ENCODE data around the gene NYAP2.

Gene NYAP2

DNA sequence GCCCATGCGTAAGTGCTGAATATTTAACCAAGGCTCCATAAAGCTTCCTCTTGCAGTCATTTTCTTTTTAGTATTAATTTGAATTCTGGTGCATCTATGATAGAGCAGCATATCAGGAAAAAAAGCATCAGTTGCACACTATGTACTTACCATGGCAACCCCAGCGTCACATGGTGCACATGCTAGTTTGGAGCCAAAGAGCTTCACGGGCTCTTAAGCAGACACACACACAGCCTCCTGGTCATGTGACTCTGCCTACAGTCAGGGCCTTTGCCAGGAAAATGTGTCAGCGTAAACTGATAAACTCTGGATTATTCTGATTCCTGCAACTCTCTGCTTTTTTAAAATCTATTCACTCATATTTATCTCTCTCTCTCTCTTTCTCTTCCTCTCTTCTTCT lies 30.2 kb downstream of the NYAP2 start:
- DNase-seq = no peak

DNA sequence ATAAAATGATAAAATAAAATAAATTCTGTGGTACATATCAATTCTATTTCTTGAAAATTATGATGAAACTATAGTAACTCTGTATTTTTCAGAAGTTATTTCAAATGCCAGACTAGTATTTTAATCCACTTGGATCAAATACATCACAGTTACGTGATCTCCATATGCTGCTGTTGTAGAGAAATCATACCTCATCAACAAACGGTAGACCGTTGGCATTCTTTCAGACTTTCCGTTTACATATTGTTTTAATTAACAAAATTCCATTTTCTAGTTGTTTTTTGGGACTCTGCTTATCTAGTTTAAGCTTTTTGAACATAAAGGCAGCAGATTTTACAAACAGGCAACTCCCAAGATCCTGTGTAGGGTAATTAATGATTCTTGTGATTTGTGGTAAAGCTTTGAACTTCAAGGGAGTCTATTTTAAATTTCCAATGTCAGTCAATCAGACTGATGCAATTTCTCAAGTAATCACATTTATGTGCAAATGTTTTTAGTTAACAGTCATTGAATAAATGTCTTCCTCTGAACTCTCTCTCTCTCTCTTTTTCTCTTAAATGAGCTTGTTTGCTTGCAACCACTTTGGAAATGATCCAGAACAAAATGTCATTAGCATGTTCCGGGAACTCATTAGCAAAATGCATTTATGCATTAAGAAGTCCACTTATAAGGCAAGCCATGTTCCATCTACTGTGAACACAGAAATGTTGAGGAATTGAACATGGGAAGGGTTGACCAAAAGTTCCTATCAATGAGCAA lies 31.8 kb downstream of the NYAP2 start:
- DNase-seq = no peak

DNA sequence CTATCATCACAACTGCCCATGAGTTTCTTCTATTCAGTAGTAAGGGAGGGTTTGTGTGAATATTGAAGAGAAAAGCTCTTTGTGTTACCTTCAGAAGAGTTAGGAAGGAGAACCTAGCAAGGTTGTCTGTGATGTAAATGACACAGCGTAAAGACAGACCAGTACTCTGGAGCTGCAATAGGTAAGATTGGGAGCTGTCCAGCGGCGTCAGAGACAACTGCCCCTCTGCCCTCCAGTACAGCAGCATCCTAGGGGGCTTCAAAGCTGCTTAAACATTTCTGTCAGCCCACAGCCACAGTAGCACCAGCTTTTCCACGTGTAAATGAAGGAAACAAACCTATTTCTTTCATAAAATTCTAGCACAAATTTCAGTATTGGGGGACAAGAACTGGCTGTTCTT lies 34.5 kb downstream of the NYAP2 start:
- DNase-seq = no peak

DNA sequence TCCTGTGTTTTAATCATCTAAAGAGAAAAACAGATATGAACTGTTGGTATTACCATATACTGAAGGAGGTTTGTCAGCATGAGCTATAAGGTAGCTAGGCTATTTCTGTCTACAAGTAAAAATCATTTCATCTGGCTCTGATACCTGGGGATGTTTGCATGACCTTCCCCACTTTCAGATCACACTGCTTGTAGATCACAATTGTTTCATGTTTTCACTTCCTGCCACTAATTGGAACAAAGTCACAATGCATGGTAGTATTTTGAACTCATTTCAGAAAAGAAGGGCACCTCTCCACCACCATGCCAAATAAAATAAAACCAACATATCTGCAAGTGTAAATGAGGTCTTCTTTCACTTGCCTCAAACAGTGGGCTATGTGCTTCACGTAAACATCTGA lies 37.8 kb downstream of the NYAP2 start:
- DNase-seq = no peak

DNA sequence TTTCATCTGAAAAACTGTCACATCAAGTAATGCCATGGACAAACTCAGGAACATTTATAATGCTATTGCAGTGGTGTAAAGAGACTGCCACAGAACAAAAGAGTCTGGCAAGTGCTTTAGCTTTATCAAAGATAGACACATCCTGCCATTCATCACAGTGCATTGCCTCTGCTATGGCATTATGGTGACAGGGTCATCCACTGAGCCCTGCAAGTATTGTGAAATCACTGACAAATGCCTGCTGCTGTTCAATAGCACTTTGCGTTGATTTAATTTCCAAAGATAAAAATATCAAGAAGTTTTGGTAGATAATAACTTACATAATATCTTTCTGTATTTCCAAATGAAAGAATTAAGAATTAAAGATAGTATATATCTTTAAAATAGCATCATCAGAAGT lies 38.7 kb downstream of the NYAP2 start:
- DNase-seq = no peak

DNA sequence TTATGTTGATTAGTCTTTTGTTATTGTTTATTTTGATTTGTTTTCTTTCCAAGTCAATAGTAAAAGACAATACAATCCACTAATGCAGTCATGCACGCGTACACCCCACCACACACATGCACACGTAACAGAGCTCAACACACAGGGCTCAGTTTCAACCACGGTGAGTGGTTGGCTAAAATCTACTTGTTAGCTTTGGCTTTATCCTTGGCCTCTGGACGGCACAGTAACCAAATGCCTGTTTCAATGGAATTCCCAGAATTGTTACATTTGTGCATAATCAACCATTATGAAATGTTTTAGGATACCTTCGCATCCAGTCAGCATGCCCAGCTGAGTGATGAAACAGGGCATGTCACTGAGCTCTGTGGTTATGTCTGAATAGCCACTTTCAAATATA lies 53.2 kb downstream of the NYAP2 start:
- no peak for DNase-seq

DNA sequence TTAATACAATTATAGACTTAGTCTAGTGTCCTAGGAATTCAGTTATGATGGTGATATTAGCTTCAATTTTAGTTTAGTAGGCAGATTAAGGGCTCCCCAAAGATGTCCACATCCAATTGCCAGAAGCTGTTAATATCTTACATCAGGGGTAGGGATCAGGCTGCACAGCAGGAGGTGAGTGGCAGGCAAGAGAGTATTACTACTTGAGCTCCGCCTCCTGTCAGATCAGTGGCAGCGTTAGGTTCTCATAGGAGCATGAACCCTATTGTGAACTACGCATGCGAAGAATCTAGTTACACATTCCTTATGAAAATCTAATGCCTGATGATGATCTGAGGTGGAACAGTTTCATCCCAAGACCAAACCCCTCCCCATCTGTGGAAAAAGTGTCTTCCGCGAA lies 54.9 kb downstream of the NYAP2 start:
- no peak for DNase-seq

DNA sequence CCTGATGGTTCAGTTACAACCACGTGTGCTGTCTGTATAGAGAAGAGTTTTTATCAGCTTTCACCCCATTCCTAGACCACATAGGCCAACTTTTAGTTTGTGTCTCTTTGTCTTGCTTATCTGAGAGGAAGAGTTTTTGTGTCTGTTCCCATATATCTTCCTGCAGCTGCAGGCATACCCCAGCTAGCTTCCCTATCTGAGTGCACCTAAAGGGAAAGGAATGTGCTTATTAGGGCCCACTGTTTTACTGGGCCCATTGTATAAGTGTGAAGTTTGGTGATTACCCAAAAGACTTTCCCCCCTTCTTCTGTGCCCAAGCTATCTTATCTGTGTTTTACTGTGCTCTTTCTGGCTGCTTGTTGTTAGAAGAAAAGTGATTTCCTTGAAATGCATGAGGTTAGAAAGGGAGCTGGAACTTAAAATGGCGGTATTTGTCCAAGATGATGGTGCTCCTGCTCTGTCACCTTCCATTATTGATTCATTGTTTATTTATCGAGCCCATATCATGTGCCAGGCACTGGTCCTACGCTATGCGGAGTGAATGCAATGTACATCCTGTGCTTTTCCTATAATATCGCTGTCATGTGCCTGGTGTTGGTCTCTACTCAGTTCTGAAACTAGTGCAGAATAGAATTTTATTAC lies 57.2 kb downstream of the NYAP2 start:
- no peak for DNase-seq

DNA sequence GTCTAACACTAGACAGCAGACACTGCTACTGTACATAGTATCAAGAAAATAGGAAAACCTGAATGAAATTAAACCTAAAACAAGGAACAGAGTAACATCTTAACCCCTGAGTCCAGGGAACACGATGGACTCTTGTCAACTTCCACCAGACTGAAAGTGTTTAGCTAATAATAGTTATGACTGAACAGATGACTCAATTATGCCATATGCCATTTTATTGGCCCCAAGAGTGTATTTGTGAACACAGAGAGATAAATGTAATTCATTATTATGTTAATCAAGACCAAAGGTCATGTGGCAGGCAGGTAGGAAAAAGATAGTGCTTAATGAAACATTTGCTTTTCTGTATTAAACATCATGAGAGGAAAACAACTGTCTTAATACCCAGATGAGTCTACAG lies 58.0 kb downstream of the NYAP2 start:
- DNase-seq = no peak

DNA sequence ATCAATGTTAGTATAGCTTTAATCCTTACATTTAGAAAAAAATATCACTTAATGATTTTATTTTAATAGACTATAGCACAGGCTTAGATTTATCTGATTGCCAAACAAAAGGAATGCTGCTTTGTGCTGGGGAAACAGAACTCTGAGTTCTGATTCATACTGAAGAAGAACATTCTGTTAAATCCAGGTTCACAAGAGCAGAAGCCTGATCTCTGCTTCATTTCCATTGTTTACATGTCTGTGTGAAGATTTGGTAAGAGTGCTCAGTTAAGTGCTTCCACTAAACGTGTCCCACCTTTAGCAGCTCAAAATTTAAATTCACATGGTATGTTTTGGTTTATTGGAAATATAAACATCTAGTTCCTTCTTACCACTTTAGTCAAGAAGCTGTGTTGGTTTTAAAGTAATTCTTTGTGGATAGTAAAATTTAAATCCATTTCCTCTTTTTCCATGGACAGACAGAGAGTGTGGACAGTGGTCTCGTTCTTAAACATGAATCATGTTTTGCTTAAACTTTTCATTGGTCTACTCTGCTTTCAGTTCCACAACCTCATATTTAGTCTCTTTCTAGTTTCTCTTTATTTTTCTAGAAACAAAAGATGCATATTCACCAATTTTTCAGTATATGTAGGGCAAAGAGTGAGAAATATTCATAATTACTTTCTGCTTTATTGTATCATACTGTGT lies 59.1 kb downstream of the NYAP2 start:
- peak; percentile 39 for DNase-seq

DNA sequence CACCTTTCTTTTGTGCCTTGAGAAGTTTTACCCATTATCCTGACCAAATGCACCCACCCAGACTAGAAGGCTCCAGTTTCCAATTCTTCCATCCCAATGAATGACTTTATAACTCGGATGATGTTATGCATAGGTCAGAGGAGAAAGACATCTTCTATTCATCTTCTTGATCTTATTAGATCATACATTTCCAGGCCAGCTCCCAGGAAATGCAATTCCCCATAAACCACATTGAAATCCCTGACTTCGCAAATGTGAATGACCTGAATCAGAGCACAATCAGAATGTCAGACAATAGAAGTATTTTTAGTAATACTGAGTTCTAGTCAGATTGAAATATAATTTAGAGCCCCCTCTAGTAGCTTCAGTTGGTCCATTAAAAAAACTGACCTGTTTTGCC lies 62.9 kb downstream of the NYAP2 start:
- DNase-seq = no peak

DNA sequence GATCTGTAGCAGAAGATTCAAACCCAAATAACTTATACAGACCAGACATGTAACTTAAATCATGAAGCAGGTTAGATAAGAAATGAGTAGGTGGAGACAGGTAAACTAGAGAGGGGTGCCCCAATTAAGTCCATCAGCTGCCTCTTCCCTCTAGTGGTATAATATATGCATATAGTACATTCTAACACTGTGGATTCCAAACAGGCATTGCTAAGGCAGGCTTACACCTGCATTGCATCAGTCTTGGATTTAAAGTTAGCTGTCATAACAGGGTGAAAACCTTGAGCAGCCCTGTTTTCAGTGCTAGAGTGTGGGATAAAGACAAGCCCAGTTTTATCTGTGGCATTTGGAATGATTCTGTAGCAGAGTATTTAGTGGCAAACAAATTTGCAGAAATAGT lies 63.4 kb downstream of the NYAP2 start:
- DNase-seq = no peak

DNA sequence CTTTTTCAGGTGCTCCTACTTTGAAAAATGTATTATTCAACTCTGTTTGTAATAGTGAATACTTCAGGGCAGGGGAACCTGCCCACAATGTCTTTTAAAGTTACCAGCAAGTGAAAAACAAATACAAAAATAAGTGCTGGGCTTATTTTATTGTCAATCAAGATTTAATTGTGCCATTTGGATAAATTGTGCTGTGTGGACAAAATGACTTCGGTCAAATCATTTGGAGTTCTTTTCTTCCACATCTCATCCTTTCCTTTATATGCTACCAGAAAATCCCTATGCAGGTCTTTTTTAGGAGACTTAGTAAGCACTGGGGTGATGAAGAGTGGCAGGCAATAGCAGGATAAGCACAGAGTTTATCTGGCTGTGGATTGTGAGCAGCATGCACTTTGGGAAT lies 63.9 kb downstream of the NYAP2 start:
- no peak for DNase-seq

DNA sequence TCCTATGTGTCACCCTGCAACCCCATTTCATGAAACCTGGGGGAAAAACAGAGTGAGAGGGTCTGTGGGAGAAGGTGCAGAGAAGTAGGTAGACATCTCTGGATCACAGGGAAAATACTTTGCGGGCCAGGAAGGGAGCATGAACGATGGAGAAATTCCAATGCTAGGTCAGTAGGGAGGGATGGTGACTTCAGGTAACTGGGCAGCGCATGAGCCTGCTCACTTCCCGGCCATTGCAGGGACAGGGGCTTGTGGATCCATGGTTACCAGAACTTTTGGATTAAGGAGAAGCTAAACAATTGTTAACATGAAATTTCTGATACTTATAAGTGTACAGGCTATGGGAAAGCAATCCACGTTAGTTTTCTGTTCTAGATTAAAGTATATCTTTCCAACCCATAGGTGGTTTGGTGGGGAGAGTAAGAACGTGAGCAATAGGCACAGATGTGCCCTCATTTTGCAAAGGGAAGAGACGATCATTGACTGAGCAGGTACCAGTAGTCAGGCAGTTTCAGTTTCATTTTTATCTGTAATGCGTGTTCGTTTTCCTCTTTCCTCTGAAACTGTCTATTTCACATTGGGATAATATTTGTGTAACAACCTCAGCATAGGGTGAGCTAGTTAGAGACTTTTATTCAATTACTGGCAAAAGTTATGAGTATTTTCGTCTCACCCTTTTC lies 65.0 kb downstream of the NYAP2 start:
- peak; percentile 18 for DNase-seq

DNA sequence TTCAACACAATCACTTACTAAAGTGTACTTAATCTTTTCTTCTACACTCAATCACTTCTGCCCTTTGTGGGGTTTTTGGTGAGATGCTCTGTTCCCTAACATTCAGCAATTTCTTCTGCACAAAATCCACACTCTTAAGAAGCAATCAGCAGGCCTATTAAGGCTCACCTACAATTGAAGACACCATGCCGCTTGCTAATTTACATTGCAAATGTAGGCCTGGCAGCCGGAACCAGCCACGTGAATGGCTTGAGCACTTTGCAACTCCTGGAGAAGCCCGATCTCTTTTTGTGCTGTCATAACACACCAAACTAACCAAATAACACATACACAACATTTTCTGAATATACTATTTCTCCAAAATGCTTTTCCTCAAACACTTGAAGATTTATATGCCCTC lies 66.3 kb downstream of the NYAP2 start:
- no peak for DNase-seq

DNA sequence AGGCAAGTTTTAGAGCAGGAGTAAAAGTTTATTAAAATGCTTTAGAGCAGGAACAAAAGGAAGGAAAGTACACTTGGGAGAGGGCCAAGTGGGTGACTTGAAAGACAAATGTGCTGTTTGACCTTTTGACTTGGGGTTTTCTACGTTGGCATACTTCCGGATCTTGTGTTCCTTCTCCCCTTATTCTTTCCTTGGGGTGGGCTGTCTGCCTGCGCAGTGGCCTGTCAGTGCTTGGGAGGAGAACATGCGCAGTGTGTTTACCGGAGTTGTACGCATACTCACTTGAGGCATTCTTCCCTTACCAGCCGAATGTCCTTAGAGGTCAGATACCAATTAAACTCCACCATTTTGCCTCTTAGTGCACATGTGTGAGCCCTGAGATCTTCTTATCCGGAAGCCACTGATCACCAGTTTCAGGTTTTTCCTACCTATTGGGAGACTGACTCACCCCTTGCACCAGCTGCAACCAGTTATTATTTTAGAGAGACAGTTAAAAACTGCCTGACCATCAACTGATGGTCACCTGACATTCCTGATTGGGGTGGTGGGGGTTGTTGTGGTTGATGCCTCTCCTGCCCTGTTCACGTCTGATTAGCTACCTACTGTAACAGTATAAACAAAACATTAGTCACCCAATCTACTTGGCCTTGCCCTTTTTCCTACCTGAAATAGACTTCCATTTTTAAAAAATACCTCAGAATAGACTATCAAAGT lies 67.5 kb downstream of the NYAP2 start:
- no peak for DNase-seq

DNA sequence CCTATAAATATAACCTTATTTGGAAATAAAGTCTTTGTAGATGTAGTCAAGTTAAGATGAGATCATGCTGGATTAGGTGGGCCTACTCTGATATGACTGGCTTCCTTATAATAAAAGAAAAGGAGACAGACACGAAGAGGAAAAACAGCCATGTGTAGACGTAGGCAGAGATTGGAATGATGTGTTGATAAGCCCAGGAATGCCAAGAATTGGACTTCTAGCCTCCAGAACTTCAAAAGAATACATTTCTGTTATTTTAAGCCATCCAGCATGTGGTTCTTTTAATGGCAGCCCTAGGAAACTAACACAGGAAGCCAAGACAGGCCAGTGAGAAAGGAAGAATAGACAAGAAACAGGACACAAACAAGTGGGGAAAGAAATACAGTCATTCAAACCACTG lies 68.6 kb downstream of the NYAP2 start:
- DNase-seq = no peak

DNA sequence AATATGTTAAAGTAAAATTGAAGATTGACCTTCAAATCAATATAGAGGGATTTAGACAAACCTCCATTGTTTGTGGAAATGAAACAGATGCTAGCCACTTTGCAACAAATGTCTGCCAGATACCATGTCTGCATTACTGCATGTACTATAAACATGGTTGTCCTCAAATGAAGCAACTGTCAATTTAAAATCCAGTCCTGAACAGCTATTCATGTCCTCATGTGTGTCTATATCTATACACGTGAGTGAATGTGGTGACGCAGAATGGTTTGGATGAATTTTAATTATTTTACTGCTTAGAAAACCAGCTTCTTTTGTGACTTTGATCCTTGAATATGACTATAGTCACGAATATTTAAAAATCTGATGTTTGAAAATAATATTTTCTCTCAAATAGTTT lies 71.5 kb downstream of the NYAP2 start:
- DNase-seq = no peak

DNA sequence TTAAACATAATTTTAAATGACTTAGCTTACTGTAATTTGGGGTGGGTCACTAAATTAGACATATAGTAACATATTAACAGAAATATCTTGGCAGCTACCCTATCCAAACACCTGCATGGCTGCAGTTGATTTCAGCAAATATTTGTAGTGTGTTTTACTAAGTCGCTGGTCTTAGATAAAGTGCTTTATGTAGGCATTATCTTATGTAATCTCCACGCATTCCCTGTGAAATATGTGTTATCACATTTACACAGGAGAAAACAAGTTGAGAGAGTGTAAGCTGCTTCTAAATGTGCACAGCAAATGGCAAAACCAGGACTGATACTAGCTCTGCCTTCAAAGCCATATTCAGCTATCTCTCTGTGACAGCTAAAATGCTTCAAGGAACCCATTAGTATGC lies 72.0 kb downstream of the NYAP2 start:
- DNase-seq = no peak

DNA sequence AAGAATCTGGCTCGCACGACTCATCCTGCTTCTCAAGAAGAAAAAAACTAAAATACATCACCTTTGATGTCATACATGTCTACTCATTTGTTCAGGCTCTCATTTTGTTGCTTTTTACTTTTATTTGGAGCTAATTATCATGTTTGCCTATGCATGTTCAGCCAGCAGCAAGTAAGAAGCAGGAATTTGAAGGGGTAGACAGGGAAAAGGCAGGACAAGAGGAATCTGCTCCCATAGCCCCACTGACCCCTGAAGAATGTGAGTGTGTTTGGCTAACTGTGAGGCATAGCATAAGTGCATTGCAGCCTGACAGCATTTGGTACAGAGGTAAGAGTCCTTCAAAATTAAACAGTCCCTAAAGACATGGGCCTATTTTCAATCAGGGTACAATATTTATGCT lies 72.7 kb downstream of the NYAP2 start:
- DNase-seq = no peak

DNA sequence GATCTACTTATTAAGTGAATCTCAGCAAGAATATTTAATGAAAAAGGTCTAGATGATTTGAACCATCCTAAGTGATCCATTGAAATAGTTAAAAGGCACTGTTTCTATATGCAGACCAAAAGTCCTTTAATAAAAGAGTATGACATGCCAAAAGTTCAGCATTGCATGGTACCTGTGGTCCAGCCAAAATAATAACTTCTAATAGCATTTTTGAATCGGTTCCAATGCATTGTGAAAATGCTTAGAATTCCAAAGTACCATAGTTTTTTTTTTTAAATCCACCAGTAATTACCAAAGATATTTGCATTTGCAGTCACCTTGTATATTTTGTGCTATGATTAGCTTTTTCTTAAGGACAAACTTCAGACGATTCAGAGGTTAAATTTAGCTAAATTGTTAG lies 79.9 kb downstream of the NYAP2 start:
- DNase-seq = no peak

DNA sequence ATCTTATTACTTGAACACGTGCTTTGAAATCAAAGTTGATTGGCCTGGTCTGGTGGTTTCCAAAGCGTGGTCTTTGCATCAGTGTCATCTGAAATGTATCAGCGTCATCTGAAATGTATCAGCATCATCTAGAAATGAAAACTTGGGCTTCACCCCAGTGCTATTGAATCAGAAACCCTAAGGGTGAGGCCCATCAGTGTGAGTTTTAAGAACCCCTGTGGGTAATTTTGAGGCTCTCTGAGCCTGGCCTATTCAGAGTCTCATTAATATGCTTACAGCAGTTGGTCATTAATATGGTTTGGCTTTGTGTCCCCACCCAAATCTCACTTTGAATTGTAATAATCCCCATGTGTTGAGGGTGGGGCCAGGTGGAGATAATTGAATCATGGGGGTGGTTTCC lies 85.2 kb downstream of the NYAP2 start:
- no peak for DNase-seq

DNA sequence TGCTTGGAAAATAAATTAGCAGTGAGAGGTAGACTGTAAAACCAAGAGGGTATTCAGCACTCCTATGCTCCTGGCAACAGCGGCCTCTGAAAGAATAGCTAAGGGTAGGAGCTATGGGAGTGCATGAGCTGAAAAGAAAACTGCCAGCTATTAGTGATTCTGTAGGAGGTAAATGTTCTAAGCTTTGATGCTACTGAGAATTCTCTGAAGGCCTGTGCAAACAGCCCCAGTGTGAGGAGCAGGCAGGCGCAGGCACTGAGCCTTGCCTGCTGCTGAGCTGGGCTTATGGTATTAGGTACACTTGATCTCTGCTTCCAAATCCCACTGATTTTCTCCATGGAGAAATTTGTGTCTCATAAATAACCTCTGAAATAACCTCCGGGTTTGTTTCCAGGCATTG lies 86.7 kb downstream of the NYAP2 start:
- no peak for DNase-seq

Data from inflammatory macrophage treated with lipopolysaccharide for 4 hours (primary cell).